H1 (cell line): ENCODE data around the gene FKBP1A.

ENCODE experiments used
- EZH2 ChIP-seq: fragments of 200-600 bp; sonication (generic); IDR thresholded peaks from 2 replicates; pipeline ENCODE4 v1.7.1; 2012; ENCODE audit warnings: low read depth, mild to moderate bottlenecking, moderate library complexity, low read length, inconsistent platforms; ENCODE audit not compliant: severe bottlenecking
- FOSL1 ChIP-seq: IDR thresholded peaks from 2 replicates; pipeline ENCODE4 v1.6.1; 2011; ENCODE audit warnings: mild to moderate bottlenecking, low read depth, low read length, moderate library complexity; ENCODE audit not compliant: insufficient read depth
- POLR2A ChIP-seq, 2 experiments: IDR thresholded peaks; 1 replicate in 1 of 2; 2 replicates in 1 of 2; pipeline ENCODE4 v1.6.1; 2011; ENCODE audit warnings: low read depth in 2 of 2, low read length in 2 of 2, mild to moderate bottlenecking in 2 of 2; ENCODE audit errors: control extremely low read depth in 1 of 2
- SIN3A ChIP-seq, 2 experiments: IDR thresholded peaks in 1 of 2; conservative IDR thresholded peaks in 1 of 2; 2 replicates each; pipeline ENCODE4 v1.6.1; 2011 to 2012; ENCODE audit warnings: low read length in 2 of 2, improper control_type of control experiment in 1 of 2, low read depth in 1 of 2, mild to moderate bottlenecking in 1 of 2
- SRF ChIP-seq: IDR thresholded peaks from 2 replicates; pipeline ENCODE4 v1.6.1; 2011; ENCODE audit warnings: mild to moderate bottlenecking, low read depth, low read length, moderate library complexity
- YY1 ChIP-seq: IDR thresholded peaks from 2 replicates; pipeline ENCODE4 v1.6.1; 2011; ENCODE audit warnings: low read depth, mild to moderate bottlenecking, low read length
- TF ChIP-seq, protein P1 (sequence below), 3 experiments: IDR thresholded peaks; 1 replicate in 2 of 3; 2 replicates in 1 of 3; pipeline versions ENCODE4 v1.5.1 to v1.6.1; 2011; ENCODE audit warnings: low read length in 3 of 3, mild to moderate bottlenecking in 3 of 3, inconsistent platforms in 2 of 3, low read depth in 1 of 3, moderate library complexity in 1 of 3; ENCODE audit not compliant: insufficient read depth in 1 of 3; ENCODE audit errors: control extremely low read depth in 1 of 3
- TF ChIP-seq, protein P2 (sequence below): IDR thresholded peaks from 2 replicates; pipeline ENCODE4 v1.6.1; 2012; ENCODE audit warnings: inconsistent platforms

DNA sequence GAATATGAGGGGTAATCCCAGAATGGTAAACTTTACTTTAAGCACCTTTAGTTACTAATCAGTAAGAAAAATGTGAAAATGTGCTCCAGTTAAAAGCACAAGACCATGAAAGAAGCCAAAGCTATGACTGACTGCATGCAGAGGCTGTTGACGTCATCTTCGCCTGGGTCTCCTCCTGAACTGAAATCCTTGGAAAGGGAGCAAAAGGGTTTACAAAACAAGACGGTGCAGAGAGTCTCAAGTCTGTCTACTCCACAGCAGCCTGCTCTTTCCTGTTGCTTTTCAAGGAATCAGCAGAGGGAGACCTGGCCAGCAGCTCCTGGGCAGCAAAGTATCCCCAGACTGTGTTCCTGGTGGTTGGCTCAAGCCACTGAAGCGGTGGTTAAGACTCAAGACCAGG lies 10.2 kb downstream of the FKBP1A start:
- TF ChIP-seq SIN3A (conservative IDR thresholded peaks at IDR 0.05 in 1 of 2, IDR thresholded peaks at IDR 0.05 in 1 of 2; ENCODE audit: low read depth in 1 of 2, low read length in 2 of 2), result no peak
- TF ChIP-seq EZH2, result no peak
- TF ChIP-seq, protein P1, sequence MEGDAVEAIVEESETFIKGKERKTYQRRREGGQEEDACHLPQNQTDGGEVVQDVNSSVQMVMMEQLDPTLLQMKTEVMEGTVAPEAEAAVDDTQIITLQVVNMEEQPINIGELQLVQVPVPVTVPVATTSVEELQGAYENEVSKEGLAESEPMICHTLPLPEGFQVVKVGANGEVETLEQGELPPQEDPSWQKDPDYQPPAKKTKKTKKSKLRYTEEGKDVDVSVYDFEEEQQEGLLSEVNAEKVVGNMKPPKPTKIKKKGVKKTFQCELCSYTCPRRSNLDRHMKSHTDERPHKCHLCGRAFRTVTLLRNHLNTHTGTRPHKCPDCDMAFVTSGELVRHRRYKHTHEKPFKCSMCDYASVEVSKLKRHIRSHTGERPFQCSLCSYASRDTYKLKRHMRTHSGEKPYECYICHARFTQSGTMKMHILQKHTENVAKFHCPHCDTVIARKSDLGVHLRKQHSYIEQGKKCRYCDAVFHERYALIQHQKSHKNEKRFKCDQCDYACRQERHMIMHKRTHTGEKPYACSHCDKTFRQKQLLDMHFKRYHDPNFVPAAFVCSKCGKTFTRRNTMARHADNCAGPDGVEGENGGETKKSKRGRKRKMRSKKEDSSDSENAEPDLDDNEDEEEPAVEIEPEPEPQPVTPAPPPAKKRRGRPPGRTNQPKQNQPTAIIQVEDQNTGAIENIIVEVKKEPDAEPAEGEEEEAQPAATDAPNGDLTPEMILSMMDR (IDR thresholded peaks at IDR 0.05; ENCODE audit: control extremely low read depth in 1 of 3, insufficient read depth in 1 of 3, low read depth in 1 of 3, low read length in 3 of 3), result no peak
- TF ChIP-seq FOSL1, result no peak
- no peak for TF ChIP-seq SRF
- no peak for TF ChIP-seq POLR2A (IDR thresholded peaks at IDR 0.05; ENCODE audit: control extremely low read depth in 1 of 2, low read depth in 2 of 2, low read length in 2 of 2)
- no peak for TF ChIP-seq YY1
- TF ChIP-seq, protein P2, sequence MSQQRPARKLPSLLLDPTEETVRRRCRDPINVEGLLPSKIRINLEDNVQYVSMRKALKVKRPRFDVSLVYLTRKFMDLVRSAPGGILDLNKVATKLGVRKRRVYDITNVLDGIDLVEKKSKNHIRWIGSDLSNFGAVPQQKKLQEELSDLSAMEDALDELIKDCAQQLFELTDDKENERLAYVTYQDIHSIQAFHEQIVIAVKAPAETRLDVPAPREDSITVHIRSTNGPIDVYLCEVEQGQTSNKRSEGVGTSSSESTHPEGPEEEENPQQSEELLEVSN, result no peak
